DOHH2 (cell line): ENCODE results near the gene RNF224.

Source experiments
- H3F3A ChIP-seq: fragments of 200-600 bp; sonication (generic), shearing (Covaris generic); 2 replicates; pipeline ENCODE4 v1.6.0; 2016; ENCODE audit warnings: antibody characterized with exemption, mild to moderate bottlenecking; ENCODE audit not compliant: control insufficient read depth, insufficient read depth
- H3K27ac ChIP-seq: fragments of 200-600 bp; sonication (generic); 2 replicates; pipeline ENCODE4 v1.5.1; 2014; ENCODE audit warnings: low read depth, mild to moderate bottlenecking, low read length, moderate library complexity
- H3K27me3 ChIP-seq: fragments of 200-600 bp; sonication (generic); 2 replicates; pipeline ENCODE4 v1.6.1; 2014; ENCODE audit warnings: mild to moderate bottlenecking, low read length, mixed read lengths; ENCODE audit not compliant: control insufficient read depth
- H3K36me3 ChIP-seq: fragments of 200-600 bp; sonication (generic); 2 replicates; pipeline ENCODE4 v1.6.1; 2014; ENCODE audit warnings: mild to moderate bottlenecking, low read length, moderate library complexity, mixed read lengths; ENCODE audit not compliant: control insufficient read depth
- H3K4me1 ChIP-seq: fragments of 200-600 bp; sonication (generic); 2 replicates; pipeline ENCODE4 v1.6.1; 2014; ENCODE audit warnings: mild to moderate bottlenecking, low read length, mixed read lengths; ENCODE audit not compliant: control insufficient read depth
- H3K4me2 ChIP-seq: fragments of 200-600 bp; sonication (generic); 2 replicates; pipeline ENCODE4 v1.6.0; 2014; ENCODE audit warnings: mild to moderate bottlenecking, low read length, moderate library complexity
- H3K4me3 ChIP-seq: fragments of 200-600 bp; sonication (generic); 2 replicates; pipeline ENCODE4 v1.5.1; 2014; ENCODE audit warnings: mild to moderate bottlenecking, low read length, mixed read lengths
- H3K79me2 ChIP-seq: fragments of 200-600 bp; sonication (generic); 2 replicates; pipeline ENCODE4 v1.6.1; 2014; ENCODE audit warnings: mild to moderate bottlenecking, low read length, mixed read lengths; ENCODE audit not compliant: control insufficient read depth
- H3K9me2 ChIP-seq: fragments of 200-600 bp; sonication (generic); replicated peaks from 2 replicates; pipeline ENCODE4 v1.6.1; 2014; ENCODE audit warnings: mild to moderate bottlenecking, low read length, mixed read lengths; ENCODE audit not compliant: control insufficient read depth
- H3K9me3 ChIP-seq: fragments of 200-600 bp; sonication (generic); 2 replicates; pipeline ENCODE4 v1.6.1; 2014; ENCODE audit warnings: antibody characterized with exemption, low read length, mixed read lengths; ENCODE audit not compliant: control insufficient read depth, insufficient read depth
- H4K20me1 ChIP-seq: fragments of 200-600 bp; sonication (generic); 2 replicates; pipeline ENCODE4 v1.6.0; 2014; ENCODE audit warnings: low read depth, mild to moderate bottlenecking, antibody characterized with exemption, low read length, moderate library complexity; ENCODE audit not compliant: control insufficient read depth, insufficient read depth
- EZH2phosphoT487 ChIP-seq: fragments of 200-600 bp; sonication (generic); IDR thresholded peaks from 2 replicates; pipeline ENCODE4 v1.6.1; 2017; ENCODE audit warnings: borderline replicate concordance, mild to moderate bottlenecking, antibody characterized with exemption, low read length, moderate library complexity, mixed read lengths
- TF ChIP-seq, protein P1 (sequence below): fragments of 200-600 bp; sonication (generic); IDR thresholded peaks from one replicate; pipeline ENCODE4 v1.5.1; 2014; ENCODE audit warnings: antibody characterized with exemption, mild to moderate bottlenecking, low read depth, low read length; ENCODE audit not compliant: poor library complexity, severe bottlenecking

RNF224 gene

GRCh38 chr9:137271696-137272076 is 44.4 kb downstream of the RNF224 start:
- Histone ChIP-seq H3F3A (peaks cover 30% of the 10 kb centered on the region), H3K4me3 (no peak overlapping the region), H3K36me3 (peaks cover 61% of the 10 kb centered on the region), H3K27ac (no peak overlapping the region), H3K4me2 (no peak overlapping the region), H3K79me2 (peaks cover 41% of the 10 kb centered on the region), H4K20me1 (no peaks in the 10 kb centered on the region), H3K4me1 (peaks cover 95% of the 10 kb centered on the region), H3K9me3 (no peaks in the 10 kb centered on the region), H3K9me2 (no peaks in the 10 kb centered on the region), H3K27me3 (no peaks in the 10 kb centered on the region)
- no peak for TF ChIP-seq EZH2phosphoT487
- TF ChIP-seq, protein P1, sequence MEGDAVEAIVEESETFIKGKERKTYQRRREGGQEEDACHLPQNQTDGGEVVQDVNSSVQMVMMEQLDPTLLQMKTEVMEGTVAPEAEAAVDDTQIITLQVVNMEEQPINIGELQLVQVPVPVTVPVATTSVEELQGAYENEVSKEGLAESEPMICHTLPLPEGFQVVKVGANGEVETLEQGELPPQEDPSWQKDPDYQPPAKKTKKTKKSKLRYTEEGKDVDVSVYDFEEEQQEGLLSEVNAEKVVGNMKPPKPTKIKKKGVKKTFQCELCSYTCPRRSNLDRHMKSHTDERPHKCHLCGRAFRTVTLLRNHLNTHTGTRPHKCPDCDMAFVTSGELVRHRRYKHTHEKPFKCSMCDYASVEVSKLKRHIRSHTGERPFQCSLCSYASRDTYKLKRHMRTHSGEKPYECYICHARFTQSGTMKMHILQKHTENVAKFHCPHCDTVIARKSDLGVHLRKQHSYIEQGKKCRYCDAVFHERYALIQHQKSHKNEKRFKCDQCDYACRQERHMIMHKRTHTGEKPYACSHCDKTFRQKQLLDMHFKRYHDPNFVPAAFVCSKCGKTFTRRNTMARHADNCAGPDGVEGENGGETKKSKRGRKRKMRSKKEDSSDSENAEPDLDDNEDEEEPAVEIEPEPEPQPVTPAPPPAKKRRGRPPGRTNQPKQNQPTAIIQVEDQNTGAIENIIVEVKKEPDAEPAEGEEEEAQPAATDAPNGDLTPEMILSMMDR: no peak

DNA sequence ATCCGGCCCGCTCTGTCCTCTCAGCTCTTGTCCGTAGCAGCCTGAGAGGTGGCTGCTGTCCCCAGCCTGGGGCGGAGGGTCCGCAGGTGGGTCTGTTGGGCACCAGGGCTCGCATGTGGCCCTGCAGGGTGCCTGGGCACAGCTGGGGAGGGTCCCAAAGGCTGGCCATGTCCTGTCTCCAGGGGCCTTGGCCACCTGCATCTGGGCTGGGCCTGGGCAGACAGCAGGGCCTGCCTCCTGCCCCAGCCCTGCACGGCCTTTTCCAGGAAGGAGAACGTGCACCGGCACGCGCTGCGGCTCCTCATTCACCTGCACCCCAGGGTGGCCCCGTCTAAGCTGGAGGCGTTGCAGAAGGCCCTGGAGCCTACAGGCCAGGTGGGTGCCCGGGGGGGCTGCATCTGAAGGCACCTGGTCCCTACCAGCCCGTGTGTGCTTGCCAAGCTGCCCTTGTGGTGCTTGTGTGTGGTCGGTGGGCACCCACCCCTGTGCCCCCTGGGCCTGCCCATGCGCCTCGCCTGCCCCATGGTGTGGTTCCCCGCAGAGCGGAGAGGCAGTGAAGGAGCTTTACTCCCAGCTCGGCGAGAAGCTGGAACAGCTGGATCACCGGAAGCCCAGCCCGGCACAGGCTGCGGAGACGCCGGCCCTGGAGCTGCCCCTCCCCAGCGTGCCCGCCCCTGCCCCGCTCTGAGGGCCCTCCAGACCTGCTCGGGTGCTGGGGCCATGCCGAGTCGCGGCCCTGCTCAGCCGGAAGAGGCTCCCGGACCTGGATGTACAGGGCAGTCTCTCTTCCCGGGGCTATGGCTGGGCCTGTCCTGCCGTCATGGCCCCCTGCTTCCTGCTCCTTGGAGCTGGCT is 45.2 kb downstream of the RNF224 start:
- Histone ChIP-seq H3K4me2 (no peak overlapping the region), H3K9me2 (no peaks in the 10 kb centered on the region), H3K4me1 (peaks cover 95% of the 10 kb centered on the region), H3K9me3 (no peaks in the 10 kb centered on the region), H3K36me3 (peaks cover 53% of the 10 kb centered on the region), H3K79me2 (peaks cover 35% of the 10 kb centered on the region), H3K27me3 (no peaks in the 10 kb centered on the region), H3F3A (peaks cover 26% of the 10 kb centered on the region), H3K27ac (no peak overlapping the region), H3K4me3 (no peak overlapping the region), H4K20me1 (no peaks in the 10 kb centered on the region)
- TF ChIP-seq, protein P1: no peak

DNA sequence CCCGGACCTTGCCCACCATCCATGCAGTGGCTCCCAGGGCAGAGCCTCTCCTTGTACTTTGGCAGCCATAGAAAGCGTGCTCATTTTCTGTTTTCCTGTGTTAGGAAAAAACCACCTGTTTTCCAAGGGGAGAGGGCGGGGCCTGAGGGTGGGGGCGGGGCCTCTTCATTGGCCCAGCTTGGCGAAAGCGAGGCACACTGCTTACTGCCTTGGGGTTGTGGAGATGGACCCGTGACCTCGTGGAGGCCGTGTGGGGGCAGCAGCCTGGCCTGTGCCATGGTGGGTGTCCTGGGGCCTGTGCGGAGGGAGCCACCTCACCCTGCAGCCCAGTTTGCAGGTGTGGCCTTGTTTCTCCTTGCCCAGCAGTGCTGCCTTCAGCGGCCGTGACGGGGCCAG is 45.8 kb downstream of the RNF224 start:
- no peaks in the 10 kb centered on the region for H3K27me3 ChIP-seq
- H3K4me1 ChIP-seq: peaks cover 95% of the 10 kb centered on the region
- H3K9me3 ChIP-seq: no peaks in the 10 kb centered on the region
- no peaks in the 10 kb centered on the region for H3K9me2 ChIP-seq
- peak overlapping the region; percentile 85 for H3K4me2 ChIP-seq
- peak overlapping the region; percentile 85; the same call in 1 of the 2 replicates for H3K27ac ChIP-seq
- peaks cover 39% of the 10 kb centered on the region for H3K79me2 ChIP-seq
- H3F3A ChIP-seq: peaks cover 22% of the 10 kb centered on the region
- no peak for TF ChIP-seq EZH2phosphoT487
- TF ChIP-seq, protein P1: no peak
- peaks cover 52% of the 10 kb centered on the region for H3K36me3 ChIP-seq
- H3K4me3 ChIP-seq: no peak overlapping the region
- no peaks in the 10 kb centered on the region for H4K20me1 ChIP-seq
